NB4 (cell line): Measurements from ENCODE around the gene IQGAP2.

Experiments used
- CTCF ChIP-seq: IDR thresholded peaks from one replicate; pipeline ENCODE4 v1.5.1; 2012; ENCODE audit warnings: low read depth, low read length
- MAX ChIP-seq: IDR thresholded peaks from 2 replicates; pipeline ENCODE4 v1.6.1; 2011; ENCODE audit warnings: low read depth, low read length
- POLR2A ChIP-seq: IDR thresholded peaks from 2 replicates; pipeline ENCODE4 v1.6.1; 2011; ENCODE audit warnings: mild to moderate bottlenecking; ENCODE audit not compliant: insufficient read length; ENCODE audit errors: extremely low read depth

GRCh38 chr5:76450054-76450453 is 47.0 kb downstream of the IQGAP2 start:
- TF ChIP-seq CTCF = no peak
- TF ChIP-seq POLR2A = no peak
- TF ChIP-seq MAX = no peak
